HG03442 (cell line): ENCODE results near the gene CDCP1.
A peak's percentile ranks its signal among the peaks of the same experiment; 100 is the strongest.
"Not testable (repeated sequence)": the region's sequence is repeated elsewhere in the genome, so short reads cannot be mapped to it uniquely, and the experiment has no call there.

Source experiments
- ATAC-seq: cut with Tn5 transposase; IDR thresholded peaks from one replicate; pipeline ENCODE4 v1.9.1; 2021; ENCODE audit warnings: mild to moderate bottlenecking, moderate library complexity; ENCODE audit not compliant: unreplicated experiment

CDCP1 gene

GRCh38 chr3:45171283-45171682 lies 25.1 kb upstream of the CDCP1 start:
- no peak for ATAC-seq

GRCh38 chr3:45170096-45170495 lies 23.9 kb upstream of the CDCP1 start:
- no peak for ATAC-seq

GRCh38 chr3:45169125-45169904 lies 23.1 kb upstream of the CDCP1 start:
- no peak for ATAC-seq

GRCh38 chr3:45168451-45168850 lies 22.3 kb upstream of the CDCP1 start:
- ATAC-seq: no peak

- ATAC-seq: peak; percentile 75
Measured at GRCh38 chr3:45167011-45167911, 21.1 kb upstream of the CDCP1 start.

- ATAC-seq: no peak
Measured at GRCh38 chr3:45166321-45166879, 20.2 kb upstream of the CDCP1 start.

GRCh38 chr3:45165497-45166283 lies 19.5 kb upstream of the CDCP1 start:
- no peak for ATAC-seq

- ATAC-seq: no peak
Measured at GRCh38 chr3:45164056-45164455, 17.9 kb upstream of the CDCP1 start.

GRCh38 chr3:45163481-45163880 lies 17.3 kb upstream of the CDCP1 start:
- peak; percentile 49 for ATAC-seq

GRCh38 chr3:45154641-45155147 lies 8.5 kb upstream of the CDCP1 start:
- ATAC-seq: no peak

GRCh38 chr3:45153658-45154437 lies 7.7 kb upstream of the CDCP1 start:
- ATAC-seq: no peak

- ATAC-seq: no peak
Measured at GRCh38 chr3:45152307-45152706, 6.1 kb upstream of the CDCP1 start.

- ATAC-seq: no peak
Measured at GRCh38 chr3:45151100-45151499, 4.9 kb upstream of the CDCP1 start.

GRCh38 chr3:45148921-45149320 lies 2.7 kb upstream of the CDCP1 start:
- ATAC-seq: no peak

GRCh38 chr3:45145223-45145622 lies 955 bp downstream of the CDCP1 start:
- no peak for ATAC-seq

- ATAC-seq: no peak
Measured at GRCh38 chr3:45143673-45144671, 2.2 kb downstream of the CDCP1 start.

GRCh38 chr3:45140770-45141155 lies 5.4 kb downstream of the CDCP1 start:
- not testable (repeated sequence) for ATAC-seq

GRCh38 chr3:45140141-45140769 lies 5.9 kb downstream of the CDCP1 start:
- no peak for ATAC-seq
